ENCODE results near the gene SERINC3. TPM values are rescaled to one million over a fixed set of nuclear protein-coding genes. Genes with fewer than 3 reads are reported as not detected.
"Not testable (repeated sequence)": the region's sequence is repeated elsewhere in the genome, so short reads cannot be mapped to it uniquely, and the experiment has no call there.

SERINC3 gene
- polyA plus RNA-seq, 5 donors: 61.6 to 83.5 (median 73.0) TPM

- no peak for DNase-seq
Observed at GRCh38 chr20:44495257-44495656, 26.6 kb downstream of the SERINC3 start.

- DNase-seq: no peak
Observed at GRCh38 chr20:44494681-44495080, 27.2 kb downstream of the SERINC3 start.

DNA sequence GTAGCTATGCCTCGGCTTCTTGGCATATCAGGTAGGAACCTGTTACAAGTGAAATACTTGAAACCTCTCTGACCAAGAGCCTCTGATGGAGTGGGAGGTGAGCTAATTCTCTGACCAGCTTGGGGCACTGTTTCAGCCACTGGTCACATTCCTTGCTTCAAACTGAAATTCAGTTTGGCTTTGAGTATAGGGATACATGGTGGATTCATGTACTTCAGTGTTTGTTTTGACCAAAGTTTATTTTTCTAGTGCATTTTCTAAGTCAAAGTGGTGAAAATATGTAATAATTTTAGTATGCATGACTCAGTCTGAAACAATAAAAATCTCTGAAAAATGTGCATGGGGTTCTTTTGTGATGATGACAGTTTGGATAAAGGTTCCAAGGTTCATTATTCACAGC is 27.6 kb downstream of the SERINC3 start:
- DNase-seq: no peak

GRCh38 chr20:44491635-44492395 is 30.1 kb downstream of the SERINC3 start:
- no peak for DNase-seq

DNA sequence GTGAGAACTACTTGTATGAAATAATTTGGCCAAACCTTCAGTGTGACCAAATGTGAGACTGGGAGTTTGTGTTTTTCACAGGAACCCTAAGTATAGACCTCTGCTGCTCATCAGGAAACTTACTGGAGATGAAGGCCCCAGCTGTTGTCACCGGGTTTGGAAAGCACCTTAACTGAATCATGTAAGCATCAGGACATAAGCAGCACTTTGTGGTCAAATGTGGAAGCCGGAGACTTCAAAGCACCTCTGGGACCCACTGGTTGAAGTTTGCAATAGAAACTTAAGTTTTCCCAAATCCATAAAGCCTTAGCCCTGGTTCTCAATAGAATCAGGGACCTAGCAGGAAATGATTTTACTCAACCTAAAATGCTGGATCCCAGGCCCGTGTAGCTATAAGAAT is 31.9 kb downstream of the SERINC3 start:
- DNase-seq: no peak

DNA sequence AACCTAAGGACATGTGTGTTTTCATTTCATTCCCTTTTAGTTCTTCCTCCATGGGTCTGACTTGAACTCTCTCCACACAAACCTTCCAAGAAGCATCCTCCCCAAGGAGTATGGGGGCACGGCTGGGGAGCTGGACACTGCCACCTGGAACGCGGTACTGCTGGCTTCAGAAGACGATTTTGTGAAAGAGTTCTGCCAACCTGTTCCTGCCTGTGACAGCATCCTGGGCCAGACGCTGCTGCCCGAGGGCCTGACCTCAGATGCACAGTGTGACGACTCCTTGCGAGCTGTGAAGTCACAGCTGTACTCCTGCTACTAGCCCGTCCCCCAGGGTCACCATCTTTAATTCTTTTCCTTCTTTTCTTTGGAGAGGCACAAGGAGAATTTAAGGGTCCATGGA is 32.6 kb downstream of the SERINC3 start:
- no peak for DNase-seq

GRCh38 chr20:44488551-44488950 is 33.3 kb downstream of the SERINC3 start:
- no peak for DNase-seq

DNA sequence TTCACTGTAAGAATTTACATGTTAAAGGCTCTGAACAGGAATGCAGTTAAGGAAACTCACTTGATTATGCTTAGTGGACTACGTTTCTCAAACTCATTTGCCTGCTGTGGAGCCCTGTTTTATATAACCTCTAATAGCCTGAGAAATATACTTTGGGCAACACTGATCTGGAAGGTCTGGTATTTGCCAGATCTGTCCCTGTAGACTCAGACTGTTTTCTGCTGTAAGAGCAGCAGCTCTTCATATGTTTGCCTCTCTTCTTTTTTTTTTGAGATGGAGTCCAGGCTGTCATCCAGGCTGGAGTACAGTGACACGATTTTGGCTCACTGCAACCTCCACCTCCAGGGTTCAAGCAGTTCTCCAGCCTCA is 36.1 kb downstream of the SERINC3 start:
- no peak for DNase-seq

DNA sequence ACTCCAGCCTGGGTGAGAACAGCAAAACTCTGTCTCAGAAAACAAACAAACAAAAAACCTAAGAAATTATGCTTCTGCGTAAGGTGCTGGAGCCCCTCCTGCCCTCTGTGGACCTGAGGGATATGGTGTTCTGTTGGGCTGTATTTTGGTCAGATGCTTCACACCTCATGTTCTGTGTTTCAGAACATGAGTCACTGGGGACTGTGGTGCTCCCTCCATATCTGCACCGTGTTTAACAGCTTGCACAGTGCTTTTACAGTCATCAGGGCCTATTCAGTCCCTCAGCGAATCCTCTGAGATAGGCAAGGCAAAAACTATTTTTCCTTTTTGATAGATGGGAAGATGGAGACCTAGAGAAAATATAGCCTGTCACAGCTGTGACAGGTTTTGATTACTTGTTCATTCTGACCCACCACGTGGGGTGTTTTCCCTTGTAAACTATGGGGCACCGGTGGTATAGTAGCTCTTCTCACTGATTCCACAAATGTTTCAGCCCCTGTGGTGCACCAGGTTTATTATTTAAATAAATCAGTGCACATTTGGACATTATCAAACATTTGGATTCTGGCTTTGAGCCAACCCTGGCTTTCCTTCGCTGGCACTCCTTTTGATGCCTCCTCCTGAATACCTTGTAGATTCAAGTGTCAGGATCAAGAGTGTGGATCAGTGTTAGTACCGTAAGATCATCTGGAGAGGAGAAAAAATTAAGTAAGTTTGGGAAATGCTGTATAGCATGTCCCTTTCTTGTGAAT is 36.6 kb downstream of the SERINC3 start:
- DNase-seq: no peak

DNA sequence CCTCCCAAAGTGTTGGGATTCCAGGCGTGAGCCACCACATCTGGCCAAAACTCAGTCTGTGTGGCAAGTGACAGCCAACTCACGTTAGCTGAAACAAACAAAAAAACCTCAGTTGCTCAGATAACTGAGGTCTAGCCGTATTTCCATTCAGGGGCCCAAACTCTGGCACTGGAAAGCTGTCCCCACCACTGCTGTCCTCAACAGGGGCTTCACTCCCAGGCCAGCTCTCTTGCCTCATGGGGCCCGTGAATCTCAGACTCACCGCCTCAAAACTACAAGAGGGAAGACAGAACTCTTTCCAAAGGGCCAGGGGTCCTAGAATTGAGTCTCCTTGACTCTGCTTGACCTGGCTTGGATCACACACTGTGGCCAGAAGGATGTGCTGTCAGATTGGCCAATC is 38.8 kb downstream of the SERINC3 start:
- DNase-seq: no peak

DNA sequence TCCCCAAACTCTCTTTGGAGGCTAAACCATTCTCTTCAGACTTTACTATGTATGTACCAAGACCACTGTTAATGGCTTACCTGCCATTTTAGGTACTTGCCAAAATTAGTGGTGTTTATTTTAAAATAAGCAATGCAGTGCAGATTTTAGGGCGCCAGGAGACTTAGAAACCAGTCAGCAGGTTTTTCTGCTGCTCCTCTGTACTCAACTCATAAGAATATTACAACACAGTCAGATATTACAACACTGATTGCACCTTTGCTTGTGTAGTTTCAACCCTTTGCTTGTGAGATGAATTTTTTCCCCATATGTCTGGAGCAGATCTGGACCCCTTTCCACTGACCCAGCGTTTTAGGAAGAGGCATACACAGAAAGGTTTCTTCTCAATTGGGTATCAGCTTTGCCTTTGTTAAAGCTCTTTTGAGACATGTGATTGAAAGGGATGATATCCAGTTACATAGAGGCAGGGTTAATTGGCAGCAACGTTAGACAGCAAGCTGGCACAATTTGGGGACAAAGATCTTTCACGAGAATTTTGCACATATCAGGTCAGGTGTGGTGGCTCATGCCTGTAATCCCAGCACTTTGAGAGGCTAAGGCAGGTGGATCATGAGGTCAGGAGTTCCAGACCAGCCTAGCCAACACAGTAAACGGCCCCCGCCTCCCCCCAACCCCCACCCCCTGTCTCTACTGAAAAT is 40.0 kb downstream of the SERINC3 start:
- no peak for DNase-seq

DNA sequence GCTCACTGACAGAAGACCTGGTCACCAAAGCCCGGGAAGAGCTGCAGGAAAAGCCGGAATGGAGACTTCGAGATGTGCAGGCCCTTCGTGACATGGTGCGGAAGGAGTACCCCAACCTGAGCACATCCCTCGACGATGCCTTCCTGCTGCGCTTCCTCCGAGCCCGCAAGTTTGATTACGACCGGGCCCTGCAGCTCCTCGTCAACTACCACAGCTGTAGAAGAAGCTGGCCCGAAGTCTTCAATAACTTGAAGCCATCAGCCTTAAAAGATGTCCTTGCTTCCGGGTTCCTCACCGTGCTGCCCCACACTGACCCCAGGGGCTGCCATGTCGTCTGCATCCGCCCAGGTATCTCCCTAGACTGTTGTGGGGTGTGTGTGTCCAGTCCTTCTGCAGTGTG is 41.8 kb downstream of the SERINC3 start:
- DNase-seq: no peak

GRCh38 chr20:44479643-44480042 is 42.2 kb downstream of the SERINC3 start:
- DNase-seq: no peak

DNA sequence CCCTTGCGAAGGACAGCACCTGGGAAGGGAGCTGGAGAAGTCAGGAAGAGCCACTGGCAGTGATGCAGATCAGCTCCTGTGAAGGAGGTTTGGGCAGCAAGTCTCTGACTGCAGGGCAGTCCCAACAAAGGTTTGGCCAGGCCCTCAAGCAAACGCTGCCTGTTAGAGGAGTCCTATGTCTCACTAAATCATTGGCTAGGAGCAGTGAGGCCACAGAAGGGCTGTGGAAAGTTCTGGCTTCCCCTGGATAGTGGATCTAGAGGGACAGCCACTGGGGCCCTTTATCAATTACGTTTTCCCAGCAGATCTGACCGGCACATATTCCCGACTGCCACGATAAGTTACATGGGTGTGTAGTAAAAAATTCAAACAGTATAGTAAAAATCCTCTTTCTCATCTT is 43.7 kb downstream of the SERINC3 start:
- DNase-seq: no peak

DNA sequence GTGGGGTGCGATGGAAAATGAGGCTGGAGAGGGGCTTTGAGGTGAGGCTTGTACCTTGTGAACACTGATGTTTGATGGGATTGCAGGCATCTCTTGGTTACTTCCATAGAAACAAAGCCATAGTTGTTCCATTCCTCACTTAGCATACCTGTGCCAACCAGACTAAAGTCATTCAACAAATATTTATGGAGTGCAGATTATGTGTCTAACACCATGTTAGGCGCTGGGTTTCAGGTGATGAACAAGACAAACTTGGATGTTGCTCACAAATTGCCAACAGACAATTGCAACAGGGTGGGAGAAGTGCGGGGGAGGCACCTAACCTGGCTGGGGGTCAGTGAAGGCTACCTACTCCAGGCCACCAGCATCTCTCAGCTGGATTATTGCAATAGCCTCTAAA is 44.7 kb downstream of the SERINC3 start:
- no peak for DNase-seq

- peak; percentile 85 to 87 for DNase-seq
Observed at GRCh38 chr20:44475694-44476560, 45.9 kb downstream of the SERINC3 start, which contains the start of gene TTPAL. Gene TTPAL, plus strand, starts transcription at chr20:44475874. Its CDS starts 4,126 bp downstream, at chr20:44480000.

DNA sequence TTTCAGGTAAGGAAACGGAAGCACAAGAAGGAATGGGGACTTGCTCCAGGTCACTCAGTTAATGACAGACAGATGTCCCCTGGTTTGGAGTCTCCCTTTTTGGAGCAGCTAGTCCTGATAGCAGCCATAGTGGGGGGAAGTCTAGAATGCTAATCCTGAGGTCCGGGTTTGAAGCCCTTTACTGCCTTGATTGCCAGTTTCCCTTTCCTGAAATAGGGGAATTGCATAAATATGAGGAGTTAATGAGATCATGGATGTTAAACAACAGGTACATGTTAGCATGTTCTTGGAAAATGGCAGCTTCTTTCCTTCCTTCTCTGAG is 46.5 kb downstream of the SERINC3 start:
- DNase-seq: no peak

GRCh38 chr20:44472283-44472682 is 49.6 kb downstream of the SERINC3 start:
- DNase-seq: not testable (repeated sequence)

DNA sequence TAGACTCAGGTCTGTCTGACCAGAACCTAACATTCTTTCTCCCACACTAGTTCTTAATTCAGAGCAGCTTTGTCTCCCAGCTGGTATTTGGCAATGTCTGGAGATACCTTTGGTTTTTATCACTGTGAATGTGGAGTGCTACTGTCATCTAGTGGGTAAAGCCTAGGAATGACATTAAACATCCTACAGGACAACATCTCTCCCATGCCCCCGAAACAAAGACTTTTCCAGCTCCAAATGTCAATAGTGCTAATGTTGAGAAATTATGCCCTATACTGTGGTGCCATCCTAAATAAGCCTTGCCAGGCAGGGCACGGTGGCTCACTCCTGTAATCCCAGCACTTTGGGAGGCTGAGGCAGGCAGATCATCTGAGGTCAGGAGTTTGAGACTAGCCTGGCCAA is 50.4 kb downstream of the SERINC3 start:
- DNase-seq: no peak

DNA sequence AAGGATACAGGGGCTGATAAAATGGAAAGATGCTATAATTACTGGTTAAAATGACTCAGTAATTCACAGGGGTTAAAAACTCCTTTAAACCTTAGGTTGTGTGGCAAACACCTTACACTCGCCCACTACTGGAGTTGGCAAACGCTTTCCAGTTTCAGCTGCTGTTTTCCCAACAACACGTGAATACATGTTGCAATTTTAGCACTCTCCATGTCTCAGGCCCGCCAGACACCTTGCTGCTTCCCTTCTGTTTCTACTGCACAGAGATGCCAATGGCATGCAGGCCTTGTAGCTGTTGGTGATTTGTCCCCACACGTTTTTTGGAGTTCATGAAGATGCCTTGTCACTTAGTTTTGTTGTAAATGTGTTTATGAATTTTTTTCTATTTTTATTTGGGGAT is 51.5 kb downstream of the SERINC3 start:
- no peak for DNase-seq

DNA sequence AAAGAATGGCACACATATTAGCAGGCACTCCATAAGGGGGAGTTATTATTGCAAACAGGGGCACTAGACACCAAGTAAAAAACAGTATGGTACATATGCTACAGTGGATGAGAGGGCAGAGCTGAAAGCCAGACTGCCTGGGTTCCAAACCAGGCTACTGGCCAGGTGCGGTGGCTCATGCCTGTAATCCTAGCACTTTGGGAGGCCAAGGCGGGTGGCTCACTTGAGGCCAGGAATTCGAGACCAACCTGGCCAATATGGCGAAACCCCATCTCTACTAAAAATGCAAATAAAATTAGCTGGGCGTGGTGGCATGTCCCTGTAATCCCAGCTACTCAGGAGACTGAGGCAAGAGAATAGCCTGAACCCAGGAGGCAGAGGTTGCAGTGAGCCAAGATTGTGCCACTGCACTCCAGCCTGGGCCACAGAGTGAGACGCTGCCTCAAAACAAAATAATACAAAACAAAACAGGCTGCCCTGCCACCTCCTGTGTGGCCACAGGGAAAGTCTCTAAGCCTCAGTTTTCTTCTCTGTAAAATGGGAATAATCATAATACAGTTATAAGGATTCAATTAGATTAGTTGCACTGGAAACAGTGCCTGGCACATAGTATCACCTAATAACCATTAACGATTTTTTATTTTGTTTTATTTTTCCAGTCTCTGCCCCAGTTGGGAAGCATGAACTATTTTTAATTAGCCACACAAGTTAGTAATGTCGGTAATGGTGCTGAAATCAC is 53.7 kb downstream of the SERINC3 start:
- DNase-seq: no peak

Data from right lung (tissue), 5 donors.